ENCODE results near the gene FKBP3.

GRCh38 chr14:45070215-45070614, 64.1 kb downstream of the FKBP3 start:
- no peak for TF ChIP-seq CTCF (IDR thresholded peaks at IDR 0.05)
- no peak for TF ChIP-seq POLR2AphosphoS5 (IDR thresholded peaks at IDR 0.05)
- no peak for TF ChIP-seq EP300 (IDR thresholded peaks at IDR 0.05)
- no peak for TF ChIP-seq POLR2A (IDR thresholded peaks at IDR 0.05; ENCODE audit: low read depth)
